Sciatic nerve (tissue), 2 donors: ENCODE results near the gene PPP1CA. TPM values are rescaled to one million over a fixed set of nuclear protein-coding genes. Genes with fewer than 3 reads are reported as not detected.
"Not testable (repeated sequence)": the region's sequence is repeated elsewhere in the genome, so short reads cannot be mapped to it uniquely, and the experiment has no call there.

Experiments
- ATAC-seq: fragments of 200-7000 bp; cut with Tn5 transposase; one replicate; pipeline ENCODE4 v1.9.1; 2020; ENCODE audit warnings: mild to moderate bottlenecking, moderate library complexity
- DNase-seq: peaks from one replicate; pipeline ENCODE4 v3.0.0-alpha.2; 2020; ENCODE audit warnings: low spot score
- intact Hi-C: fragments of 100-400 bp; cut with DNase I; formaldehyde crosslinking; loops from one replicate; pipeline ENCODE4 v1.14.2; 2022
- total RNA-seq: library from RNA; stranded (reverse); fragmentation: NEBNext Ultra II Directional; extraction: Animal tissue kit (Norgen Biotek cat#: 25700); gene quantifications from one replicate; pipeline ENCODE4 v1.2.1, GENCODE V29; 2021
- donor health status: DM: no; HTN: no; CAD: no.
- donor health status: DM: no; HTN: no; CAD: no.

PPP1CA gene
- total RNA-seq, 1 donor from 2014 or later: 56.2 TPM

DNA sequence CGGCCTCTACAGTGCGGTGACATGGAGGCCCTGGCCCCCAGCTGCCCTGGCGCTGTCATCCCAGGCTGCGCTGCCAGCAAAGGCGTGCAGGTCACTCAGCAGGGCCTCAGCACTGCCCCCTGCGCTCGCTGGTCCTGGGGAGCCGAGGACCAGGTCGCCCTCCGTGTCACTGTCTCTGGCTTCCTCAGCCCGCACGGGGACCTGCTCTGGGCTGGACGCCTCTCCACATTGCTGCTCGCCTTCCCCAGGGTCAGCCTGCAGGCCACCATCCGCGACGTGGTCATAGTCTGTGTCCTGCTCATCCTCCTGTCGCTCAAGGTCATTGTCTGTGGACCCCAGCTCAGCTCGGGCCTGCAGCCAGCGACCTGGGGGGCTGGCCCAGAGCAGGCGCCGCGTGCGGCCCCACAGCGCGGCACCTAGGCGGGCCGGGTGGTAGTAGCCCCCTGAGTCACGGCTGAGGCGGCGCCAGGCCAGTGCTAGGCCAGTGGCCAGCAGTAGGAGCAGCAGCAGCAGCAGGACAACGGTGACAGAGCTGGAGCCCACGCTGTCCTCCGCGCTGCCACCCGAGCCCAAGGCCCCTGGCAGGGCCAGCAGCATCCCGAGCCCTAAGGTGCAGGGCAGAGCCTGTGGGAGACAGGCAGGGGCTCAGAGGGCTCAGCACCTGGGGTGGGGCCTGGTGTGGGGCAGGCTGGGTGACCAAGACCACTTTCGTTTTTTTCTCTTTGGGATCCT, 34.2 kb upstream of the PPP1CA start:
- intact Hi-C loops: no loop called here
- no peak for DNase-seq
- no peak for ATAC-seq

DNA sequence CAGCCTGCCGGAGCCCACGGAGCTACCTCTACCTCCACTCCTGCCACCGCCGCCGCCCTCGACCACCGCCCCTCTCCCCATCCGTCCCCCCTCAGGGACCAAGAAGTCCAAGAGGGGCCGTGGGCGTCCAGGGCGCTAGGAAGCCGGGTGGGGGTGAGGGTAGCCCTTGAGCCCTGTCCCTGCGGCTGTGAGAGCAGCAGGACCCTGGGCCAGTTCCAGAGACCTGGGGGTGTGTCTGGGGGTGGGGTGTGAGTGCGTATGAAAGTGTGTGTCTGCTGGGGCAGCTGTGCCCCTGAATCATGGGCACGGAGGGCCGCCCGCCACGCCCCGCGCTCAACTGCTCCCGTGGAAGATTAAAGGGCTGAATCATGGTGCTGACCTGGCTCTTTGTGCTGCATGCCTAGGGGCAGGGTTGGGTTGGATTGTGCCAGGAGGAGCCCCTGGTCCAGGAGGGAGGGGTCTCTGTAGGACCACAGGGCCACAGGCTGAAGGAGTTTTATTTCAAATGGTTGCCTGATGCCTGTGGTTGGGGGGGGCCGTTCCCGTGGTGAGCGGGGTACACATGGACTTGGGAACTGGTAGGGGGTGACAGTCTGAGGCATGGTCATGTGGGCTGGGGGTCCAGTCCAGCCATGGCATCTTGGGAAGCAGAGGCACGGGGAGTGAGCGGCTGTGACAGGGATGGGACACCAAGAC, 33.5 kb upstream of the PPP1CA start:
- ATAC-seq (no peak), DNase-seq (no peak)
- intact Hi-C loops: no loop called here

DNA sequence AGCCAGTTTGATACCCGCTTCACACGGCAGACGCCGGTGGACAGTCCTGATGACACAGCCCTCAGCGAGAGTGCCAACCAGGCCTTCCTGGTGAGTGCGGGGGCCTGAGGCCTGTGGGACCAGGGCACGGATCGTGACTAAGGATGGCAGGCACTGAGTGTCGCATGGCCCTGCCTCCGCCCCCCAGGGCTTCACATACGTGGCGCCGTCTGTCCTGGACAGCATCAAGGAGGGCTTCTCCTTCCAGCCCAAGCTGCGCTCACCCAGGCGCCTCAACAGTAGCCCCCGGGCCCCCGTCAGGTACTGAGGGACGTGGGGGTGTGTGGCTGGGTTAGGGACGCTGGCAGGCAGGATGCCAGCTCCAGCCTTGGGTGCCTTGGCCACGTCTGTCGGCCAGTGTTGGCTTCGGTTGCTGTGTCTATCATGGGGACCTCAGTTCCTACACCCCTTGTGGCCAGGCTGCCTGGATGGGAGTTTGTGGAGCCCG, 32.8 kb upstream of the PPP1CA start:
- DNase-seq: no peak
- intact Hi-C loops: no loop called here
- no peak for ATAC-seq

DNA sequence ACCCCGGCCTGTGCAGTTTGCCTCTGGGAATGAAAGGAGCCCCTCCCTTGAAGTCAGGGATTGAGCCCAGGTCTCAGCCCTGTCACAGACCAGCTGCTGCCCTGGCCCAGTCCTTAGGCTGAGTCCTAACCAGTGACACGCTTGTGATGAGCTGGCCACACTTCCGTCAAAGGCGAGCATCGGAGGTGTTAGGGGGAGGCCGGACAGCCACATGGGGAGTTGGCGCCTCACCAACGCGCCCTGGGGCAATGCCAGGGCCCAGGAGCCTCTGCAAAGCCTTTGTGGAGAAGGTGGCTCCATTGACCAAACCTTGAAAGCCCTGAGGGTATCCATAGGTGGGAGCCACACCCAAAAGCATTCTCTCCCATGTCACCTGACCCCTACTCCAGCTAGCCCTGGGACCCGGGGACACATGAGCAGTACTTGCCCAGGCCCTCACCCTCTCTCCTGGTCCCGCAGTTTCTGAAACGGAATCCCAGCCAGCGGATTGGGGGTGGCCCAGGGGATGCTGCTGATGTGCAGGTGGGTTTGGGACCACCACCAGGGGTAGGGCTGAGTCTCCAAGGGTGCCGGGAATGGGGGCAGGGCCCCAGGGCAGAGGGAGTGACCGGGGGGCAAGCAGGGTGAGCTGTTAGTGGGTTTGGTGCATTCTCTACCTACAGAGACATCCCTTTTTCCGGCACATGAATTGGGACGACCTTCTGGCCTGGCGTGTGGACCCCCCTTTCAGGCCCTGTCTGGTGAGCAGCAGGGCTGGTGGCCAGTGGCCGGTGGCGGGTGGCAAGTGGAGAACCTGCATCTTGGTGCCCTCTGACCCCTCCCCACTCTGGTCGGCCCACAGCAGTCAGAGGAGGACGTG, 32.1 kb upstream of the PPP1CA start:
- ATAC-seq (no peak), DNase-seq (no peak)
- intact Hi-C loops: no loop called here

DNA sequence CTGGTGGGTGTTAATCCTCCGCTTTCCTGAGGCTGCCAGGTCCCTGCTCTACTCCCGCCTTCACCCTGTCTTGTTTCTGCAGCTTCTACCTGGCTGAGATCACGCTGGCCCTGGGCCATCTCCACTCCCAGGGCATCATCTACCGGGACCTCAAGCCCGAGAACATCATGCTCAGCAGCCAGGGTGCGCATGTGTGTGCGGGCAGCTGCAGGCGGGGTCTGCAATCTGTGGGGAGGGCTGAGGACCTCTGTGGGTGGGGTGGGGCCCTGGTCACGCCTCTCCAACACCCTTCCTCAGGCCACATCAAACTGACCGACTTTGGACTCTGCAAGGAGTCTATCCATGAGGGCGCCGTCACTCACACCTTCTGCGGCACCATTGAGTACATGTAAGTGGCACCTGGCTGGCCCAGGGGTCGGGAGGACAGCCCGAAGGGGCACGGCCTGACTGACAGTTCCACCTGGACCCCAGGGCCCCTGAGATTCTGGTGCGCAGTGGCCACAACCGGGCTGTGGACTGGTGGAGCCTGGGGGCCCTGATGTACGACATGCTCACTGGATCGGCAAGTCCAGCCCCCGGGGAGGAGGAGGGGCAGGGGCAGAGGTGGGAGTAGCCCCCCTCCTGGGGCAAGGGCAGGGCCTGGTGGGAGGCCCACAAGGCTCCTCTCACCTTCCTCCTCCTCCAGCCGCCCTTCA, 31.1 kb upstream of the PPP1CA start:
- ATAC-seq (no peak), DNase-seq (no peak)
- intact Hi-C loops: no loop called here

DNA sequence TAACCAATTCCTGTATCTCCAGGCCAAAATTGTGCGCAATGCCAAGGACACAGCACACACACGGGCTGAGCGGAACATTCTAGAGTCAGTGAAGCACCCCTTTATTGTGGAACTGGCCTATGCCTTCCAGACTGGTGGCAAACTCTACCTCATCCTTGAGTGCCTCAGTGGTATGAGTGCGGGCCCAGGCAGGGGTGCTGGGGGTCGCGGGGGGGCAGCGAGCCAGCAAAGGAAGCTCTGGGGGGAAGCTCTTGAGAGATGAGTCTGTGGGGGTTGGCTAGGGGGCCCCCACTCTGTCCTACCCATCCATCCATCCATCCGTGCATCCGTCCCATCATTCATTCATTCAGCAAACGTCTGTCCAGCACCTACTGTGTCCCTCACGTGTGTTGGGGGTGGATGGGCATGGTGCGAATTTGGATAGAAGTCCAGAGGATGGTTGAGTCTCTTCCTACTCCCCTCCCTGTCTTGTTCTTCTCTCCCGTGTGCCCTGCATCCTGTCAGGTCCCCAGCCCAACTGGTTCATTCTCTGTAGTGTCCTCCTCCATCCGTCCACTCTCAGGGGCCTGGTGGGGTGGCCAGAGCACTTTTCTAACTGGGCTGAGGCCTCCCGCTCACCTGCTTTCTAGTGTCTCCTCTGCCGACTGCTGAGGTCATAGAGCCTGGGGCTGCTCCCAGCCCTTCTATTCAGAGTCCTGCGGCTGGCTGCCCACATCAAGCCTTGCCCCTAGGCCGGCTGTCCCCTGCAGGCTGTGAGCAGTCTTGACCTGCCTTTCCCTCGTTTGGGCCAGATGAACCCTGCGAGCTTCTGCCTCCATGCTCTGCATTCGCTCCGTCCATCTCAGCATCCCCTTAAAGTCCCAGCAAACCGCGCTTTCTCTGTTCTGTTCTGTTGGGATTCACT, 29.9 kb upstream of the PPP1CA start:
- ATAC-seq (no peak), DNase-seq (no peak)
- intact Hi-C loops: no loop called here

DNA sequence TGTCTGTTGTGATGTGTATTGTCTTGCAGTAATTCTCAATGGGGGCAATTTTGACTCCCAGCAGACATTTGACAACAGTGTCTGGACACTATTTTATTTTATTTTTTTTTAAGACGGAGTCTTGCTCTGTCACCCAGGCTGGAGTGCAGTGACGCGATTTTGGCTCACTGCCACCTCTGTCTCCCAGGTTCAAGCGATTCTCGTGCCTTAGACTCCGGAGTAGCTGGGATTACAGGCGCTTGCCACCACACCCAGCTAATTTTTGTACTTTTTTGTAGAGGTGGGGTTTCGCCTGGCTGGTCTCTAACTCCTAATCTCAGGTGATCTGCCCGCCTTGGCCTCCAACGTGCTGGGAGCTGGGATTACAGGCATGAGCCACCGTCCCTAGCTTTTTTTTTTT, 28.1 kb upstream of the PPP1CA start:
- DNase-seq: no peak
- intact Hi-C loops: no loop called here
- ATAC-seq: no peak

DNA sequence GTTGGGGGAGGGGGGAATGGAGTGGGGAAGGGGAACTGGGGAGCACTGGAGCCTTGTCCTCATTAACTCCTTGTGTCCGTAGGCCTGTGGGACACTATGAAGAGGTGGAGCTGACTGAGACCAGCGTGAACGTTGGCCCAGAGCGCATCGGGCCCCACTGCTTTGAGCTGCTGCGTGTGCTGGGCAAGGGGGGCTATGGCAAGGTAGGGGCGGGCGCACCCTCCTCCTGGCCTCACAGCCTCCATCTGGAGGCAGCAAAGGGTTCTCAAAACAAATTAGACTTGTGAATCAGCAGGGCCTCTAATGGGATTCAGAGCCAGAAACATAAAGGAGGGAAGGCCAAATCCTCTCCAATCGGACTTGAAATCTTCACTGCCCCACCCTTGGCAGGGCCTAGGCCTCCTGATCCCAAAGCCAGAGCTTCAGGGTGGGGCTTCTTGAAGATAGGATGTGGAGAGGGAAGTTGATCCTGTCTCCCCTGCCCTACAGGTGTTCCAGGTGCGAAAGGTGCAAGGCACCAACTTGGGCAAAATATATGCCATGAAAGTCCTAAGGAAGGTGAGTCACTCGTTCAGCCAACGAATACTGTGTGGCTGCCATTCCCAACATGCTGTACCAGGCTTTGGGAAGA, 27.5 kb upstream of the PPP1CA start:
- intact Hi-C loops: no loop called here
- ATAC-seq: no peak
- DNase-seq: no peak

DNA sequence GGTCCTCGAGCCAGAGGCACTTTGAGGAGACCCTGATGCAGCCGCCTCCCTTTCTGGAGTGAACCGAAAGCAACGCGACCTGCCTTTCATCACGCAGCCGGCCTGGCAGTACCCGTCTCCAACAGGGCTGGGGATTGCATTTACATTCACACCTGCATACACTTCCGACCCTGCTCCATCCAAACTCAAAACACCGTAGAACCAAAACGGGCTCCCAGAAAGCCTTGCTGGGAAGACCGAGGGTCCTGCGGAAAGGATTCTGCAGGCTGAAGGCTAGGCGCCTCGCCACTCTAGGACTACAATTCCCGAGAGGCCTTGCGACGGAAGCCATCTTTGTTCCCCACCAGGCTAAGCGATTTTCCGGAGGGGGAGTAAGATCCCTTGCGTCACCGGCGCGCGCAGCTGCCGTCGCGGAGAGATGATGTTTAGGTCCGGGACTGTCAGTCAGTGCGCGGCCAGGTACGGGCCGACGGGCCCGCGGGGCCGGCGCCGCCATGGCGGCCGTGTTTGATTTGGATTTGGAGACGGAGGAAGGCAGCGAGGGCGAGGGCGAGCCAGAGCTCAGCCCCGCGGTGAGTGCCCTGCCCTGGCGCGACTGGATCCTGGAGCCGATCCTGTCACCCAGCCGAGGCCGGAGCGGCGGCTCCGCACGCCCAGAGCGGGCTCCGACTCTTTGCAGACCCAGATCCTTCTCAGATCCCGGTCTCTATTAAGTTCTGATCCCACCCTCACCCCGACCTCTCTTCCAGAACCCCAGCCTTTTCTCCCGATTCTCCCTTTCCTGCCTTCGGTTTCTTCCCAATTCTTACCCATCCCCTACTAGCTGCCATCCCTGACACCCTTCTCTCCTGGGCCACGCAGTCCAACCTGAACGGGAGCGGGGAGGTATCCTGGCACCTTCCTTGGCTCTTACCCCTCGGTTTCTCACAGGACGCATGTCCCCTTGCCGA, 26.7 kb upstream of the PPP1CA start, which contains the start of gene RPS6KB2:
Gene RPS6KB2, plus strand, starts transcription at position 443 of the 950 bp plus-strand sequence. Its CDS starts 52 bp downstream, at position 495.
- ATAC-seq (peak; percentile 95), DNase-seq (peak; percentile 100)
- intact Hi-C loops: no loop called here

DNA sequence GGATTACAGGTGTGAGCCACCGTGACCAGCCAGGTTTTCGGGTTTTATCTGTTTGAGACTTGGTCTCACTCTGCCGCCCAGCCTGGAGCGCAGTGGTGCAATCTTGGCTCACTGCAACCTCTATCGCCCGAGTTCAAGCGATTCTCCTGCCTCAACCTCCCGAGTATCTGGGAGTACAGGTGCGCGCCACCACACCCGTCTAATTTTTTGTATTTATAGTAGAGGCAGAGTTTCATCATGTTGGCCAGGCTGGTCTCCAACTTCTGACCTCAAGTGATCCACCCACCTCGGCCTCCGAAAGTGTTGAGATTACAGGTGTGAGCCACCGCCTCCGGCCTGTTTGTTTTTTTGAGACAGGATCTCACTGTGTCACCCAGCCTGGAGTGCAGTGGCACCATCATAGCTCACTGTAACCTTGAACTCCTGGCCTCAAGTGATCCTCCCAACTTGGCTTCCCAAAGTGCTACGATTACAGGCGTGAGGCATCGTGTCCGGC, 25.8 kb upstream of the PPP1CA start:
- DNase-seq, intact Hi-C loops, ATAC-seq: not testable (repeated sequence)

DNA sequence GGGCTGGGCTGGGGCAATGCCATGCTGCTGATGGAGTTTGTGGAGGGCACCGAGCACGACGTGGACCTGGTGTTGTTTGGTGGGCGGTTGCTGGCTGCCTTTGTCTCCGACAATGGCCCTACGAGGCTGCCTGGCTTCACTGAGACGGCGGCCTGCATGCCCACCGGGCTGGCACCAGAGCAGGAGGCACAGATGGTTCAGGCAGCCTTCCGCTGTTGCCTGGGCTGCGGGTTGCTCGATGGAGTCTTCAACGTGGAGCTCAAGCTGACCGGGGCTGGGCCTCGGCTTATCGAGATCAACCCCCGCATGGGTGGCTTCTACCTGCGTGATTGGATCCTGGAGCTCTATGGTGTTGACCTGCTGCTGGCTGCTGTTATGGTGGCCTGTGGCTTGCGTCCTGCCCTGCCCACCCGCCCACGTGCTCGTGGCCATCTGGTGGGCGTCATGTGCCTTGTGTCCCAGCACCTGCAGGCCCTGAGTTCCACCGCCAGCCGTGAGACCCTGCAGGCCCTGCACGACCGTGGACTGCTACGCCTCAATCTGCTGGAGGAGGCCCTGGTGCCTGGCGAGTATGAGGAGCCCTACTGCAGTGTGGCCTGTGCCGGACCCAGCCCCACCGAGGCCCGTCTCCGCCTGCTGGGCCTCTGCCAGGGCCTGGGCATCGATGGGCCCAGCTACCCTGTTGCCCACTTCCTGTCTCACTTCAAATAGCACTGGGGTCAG, 22.4 kb upstream of the PPP1CA start:
- no peak for DNase-seq
- ATAC-seq: no peak
- intact Hi-C loops: no loop called here

DNA sequence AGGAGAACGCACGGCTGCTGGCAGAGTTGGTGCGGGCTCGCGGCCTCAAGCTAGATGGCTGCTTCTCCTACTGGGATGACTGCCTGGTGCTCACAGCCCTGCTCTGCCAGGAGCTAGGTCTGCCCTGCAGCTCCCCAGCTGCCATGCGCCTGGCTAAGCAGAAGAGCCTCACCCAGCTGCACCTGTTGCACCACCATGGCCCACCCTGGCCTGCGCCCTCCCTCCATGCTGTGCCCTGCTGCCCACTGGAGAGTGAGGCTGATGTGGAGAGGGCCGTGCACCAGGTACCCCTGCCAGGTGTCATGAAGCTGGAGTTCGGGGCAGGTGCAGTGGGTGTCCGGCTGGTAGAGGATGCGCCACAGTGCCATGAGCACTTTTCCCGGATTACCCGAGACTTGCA, 21.8 kb upstream of the PPP1CA start:
- intact Hi-C loops: no loop called here
- no peak for DNase-seq
- ATAC-seq: no peak

DNA sequence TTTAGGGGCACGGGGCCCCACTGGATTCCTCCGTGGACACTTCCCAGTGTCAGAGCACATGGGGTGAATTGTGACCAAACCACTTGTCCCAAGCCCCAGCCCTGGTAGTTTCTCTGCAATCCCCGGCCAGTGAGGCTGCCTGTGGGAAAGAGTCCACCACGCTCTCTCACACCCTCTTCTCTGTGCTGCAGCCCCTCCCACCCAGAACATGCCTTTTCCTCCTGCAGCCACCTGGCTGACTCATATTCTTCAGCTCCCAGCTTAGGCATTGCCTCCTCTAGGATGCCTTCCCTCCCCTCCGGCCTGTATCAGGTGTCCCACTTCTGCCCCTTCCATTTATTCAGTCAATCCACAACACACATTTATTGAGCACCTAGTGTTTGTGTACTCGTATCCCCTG, 21.2 kb upstream of the PPP1CA start:
- intact Hi-C loops: no loop called here
- ATAC-seq: no peak
- no peak for DNase-seq

DNA sequence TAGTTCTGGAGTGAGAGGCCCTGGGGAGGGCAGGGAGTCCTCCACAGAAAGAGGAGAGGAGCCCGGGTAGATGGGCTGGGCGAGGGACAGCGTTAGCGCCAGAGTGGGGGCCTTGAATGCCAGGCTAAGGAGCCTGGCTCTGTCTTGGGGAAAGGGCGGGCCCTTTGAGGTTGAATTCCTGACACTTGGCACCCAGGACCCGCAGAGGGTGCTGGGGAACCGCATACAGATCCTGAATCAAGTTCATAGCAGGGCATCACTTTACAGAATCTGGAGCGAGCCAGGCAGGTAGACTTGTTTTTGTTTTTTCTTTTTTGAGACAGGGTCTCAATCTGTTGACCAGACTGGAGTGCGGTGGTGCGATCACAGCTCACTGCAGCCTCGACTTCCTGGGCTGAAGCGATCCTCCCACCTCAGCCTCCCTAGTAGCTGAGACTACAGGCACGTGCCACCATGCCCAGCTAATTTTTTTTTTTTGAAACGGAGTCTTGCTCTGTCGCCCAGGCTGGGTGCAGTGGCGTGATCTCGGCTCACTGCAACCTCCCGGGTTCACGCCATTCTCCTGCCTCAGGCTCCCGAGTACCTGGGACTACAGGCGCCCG, 19.9 kb upstream of the PPP1CA start:
- intact Hi-C loops: no loop called here
- DNase-seq: no peak
- ATAC-seq: no peak

DNA sequence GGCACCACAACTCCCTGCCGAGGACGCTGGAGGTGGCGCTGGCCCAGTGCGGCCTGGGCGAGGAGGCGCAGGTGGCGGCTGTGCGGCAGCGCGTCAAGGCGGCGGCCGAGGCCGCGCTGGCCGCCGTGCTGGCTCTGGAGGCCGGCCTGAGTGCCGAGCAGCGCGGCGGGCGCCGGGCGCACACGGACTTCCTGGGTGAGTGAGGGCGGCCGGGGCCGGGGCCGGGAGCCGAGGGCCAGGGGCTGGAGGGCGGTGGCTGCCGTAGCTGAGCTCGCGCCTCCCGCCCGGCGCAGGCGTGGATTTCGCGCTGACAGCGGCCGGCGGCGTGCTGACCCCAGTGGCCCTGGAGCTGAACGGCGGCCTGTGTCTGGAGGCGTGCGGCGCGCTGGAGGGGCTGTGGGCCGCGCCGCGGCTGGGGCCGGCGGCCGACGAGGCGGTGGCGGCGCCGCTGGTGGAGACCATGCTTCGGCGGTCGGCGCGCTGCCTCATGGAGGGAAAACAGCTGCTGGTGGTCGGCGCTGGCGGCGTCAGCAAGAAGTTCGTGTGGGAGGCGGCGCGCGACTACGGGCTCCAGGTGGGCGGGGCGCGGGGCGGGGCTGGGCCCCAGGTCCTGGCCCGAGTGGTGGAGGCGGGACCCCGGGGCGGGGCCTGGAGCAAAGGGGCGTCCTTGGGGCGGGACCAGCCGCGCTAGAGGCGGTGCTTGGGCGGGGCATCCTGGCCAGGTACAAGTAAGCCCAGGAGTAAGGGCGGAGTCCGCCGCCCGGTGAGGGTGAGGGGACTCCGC, 19.2 kb upstream of the PPP1CA start:
- peak; percentile 93 for ATAC-seq
- intact Hi-C loops: no loop called here
- peak; percentile 98 for DNase-seq
